SU-DHL-6 (cell line): ENCODE data around the gene ACTN1.

Source experiments
- EZH2phosphoT487 ChIP-seq: fragments of 200-600 bp; sonication (generic), shearing (Covaris generic); conservative IDR thresholded peaks from 2 replicates; pipeline ENCODE4 v1.6.1; 2018; ENCODE audit warnings: mild to moderate bottlenecking, antibody characterized with exemption, low read length, moderate library complexity, mixed read lengths
- TF ChIP-seq, protein P1 (sequence below): fragments of 200-600 bp; sonication (generic); IDR thresholded peaks from one replicate; pipeline ENCODE4 v1.5.1; 2017; ENCODE audit warnings: antibody characterized with exemption, mild to moderate bottlenecking, low read length, moderate library complexity; ENCODE audit not compliant: insufficient read depth, poor library complexity, severe bottlenecking

DNA sequence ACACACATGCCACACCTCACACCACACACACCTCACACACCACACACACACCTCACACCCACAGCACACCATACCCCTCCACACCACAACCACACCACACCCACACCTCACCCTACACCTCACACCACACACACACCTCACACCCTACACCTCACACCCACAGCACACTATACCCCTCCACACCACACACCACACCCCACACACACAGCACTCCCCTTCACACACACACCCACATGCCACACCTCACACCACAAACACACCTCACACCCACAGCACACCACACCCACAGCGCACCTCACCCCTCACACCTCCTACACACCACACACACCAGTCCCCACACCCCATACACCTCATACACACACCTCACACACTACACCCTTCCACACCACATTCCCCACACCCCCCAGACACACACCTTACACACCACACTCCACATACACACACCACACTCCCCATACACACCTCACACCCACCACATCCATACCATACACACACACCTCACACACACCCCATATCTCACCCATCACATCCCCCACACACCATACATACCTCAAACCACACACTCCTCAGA lies 80.0 kb downstream of the ACTN1 start:
- TF ChIP-seq, protein P1, sequence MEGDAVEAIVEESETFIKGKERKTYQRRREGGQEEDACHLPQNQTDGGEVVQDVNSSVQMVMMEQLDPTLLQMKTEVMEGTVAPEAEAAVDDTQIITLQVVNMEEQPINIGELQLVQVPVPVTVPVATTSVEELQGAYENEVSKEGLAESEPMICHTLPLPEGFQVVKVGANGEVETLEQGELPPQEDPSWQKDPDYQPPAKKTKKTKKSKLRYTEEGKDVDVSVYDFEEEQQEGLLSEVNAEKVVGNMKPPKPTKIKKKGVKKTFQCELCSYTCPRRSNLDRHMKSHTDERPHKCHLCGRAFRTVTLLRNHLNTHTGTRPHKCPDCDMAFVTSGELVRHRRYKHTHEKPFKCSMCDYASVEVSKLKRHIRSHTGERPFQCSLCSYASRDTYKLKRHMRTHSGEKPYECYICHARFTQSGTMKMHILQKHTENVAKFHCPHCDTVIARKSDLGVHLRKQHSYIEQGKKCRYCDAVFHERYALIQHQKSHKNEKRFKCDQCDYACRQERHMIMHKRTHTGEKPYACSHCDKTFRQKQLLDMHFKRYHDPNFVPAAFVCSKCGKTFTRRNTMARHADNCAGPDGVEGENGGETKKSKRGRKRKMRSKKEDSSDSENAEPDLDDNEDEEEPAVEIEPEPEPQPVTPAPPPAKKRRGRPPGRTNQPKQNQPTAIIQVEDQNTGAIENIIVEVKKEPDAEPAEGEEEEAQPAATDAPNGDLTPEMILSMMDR, result no peak
- no peak for TF ChIP-seq EZH2phosphoT487
